ENCODE measurements around the gene C10orf67. TPM values are rescaled to one million over a fixed set of nuclear protein-coding genes. Genes with fewer than 3 reads are reported as not detected.

The C10orf67 gene
- polyA plus RNA-seq, 1 experiment: 0.15 TPM

DNA sequence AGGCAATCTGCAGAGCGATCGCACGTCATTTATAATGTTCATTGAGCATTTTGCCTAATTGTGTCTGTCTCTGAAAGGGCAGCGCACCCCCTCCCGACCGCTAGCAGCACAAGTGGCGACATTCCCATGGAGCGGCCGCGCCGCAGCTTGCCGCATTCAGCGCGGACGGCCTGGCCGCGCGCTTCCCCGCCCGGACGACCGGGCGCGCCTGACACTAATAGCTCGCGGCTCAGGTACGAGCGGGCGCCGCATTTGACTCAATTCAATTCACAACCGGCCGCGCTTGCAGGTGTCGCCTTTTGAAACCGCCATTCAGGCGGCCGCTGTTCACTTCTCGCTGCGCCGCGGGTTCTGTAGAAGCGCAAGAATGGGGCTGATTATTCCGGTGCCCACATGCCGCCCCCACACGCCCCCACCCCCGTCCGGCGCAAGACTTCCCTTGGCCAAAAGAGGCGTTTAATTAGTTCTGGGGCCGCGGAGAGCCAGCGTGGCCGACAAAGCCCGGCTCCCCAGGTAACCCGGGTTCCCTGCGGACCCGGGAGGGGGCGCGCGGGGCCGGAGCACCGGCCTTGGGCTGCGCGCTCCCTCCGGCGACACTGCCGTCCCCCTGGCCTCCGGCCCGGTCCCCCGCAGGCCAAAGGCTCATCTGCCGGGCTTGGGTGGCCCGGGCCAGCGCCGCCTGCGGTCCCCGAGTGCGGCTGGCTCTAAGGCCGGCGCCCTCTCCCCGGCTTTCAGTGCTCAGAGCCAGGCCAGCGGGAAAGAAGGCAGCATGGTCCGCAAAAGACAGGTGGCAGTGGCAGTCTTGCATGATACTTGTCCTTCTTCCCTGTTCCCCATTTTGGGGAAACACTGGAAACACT lies 171.2 kb downstream of the C10orf67 start:
- no peak for DNase-seq (ENCODE audit: low read depth)
- Histone ChIP-seq H3K36me3 (ENCODE audit: control insufficient read depth, insufficient read depth, low read length) (no peaks in the 10 kb centered on the region), H3K4me3 (ENCODE audit: low read depth, low read length) (no peak overlapping the region), H3K27me3 (ENCODE audit: control insufficient read depth, insufficient read depth, low read length) (peaks cover 22% of the 10 kb centered on the region)
- TF ChIP-seq, protein P1, sequence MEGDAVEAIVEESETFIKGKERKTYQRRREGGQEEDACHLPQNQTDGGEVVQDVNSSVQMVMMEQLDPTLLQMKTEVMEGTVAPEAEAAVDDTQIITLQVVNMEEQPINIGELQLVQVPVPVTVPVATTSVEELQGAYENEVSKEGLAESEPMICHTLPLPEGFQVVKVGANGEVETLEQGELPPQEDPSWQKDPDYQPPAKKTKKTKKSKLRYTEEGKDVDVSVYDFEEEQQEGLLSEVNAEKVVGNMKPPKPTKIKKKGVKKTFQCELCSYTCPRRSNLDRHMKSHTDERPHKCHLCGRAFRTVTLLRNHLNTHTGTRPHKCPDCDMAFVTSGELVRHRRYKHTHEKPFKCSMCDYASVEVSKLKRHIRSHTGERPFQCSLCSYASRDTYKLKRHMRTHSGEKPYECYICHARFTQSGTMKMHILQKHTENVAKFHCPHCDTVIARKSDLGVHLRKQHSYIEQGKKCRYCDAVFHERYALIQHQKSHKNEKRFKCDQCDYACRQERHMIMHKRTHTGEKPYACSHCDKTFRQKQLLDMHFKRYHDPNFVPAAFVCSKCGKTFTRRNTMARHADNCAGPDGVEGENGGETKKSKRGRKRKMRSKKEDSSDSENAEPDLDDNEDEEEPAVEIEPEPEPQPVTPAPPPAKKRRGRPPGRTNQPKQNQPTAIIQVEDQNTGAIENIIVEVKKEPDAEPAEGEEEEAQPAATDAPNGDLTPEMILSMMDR (IDR thresholded peaks at IDR 0.05; ENCODE audit: insufficient read depth, low read depth, low read length): no peak
- ChIA-PET POLR2A (no interaction called here), CTCF (interaction anchor here (1.3 kb wide), 1 partner anchor 15 kb away, joined by 6 read pairs; no protein-coding TSS in a partner anchor)

DNA sequence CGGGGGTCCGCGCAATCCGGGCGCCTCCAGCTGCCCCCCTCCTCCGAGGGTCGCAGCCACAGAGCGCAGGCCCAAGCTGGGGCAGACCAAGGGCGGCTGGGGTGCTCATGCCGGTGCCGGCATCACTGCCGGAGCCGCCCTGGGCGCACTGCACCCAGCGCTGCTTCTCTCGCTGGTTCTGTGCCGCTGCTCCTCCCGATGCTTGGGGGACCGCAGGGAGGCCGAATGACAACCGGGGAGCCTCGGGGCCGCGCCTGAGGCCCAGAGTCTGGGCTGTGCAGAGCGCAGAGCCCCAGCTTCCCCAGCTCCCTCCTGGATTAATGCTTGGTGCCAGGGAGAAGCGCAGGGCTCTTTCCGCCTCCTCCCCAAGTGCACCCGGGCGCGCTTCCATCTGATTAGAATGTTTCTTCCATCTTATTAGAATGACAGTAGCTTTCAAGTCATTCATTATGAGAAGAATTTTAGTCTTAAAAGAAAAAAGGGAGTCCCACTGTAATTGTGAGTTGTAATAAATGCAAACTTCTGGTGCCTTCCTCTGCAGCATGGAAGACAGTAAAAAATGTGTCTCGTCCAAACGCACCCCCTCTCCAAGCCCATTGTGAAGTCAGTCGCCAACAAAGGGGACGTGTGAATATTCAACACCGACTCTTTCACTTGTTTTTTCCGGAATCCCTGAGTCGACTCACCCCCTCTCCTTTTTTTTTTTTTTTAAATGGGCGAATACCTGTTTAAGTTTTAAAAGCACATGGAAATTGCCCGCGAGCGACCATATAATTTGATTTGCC lies 172.0 kb downstream of the C10orf67 start:
- ChIA-PET CTCF (interaction anchor here (1.3 kb wide), 1 partner anchor 15 kb away, joined by 6 read pairs; no protein-coding TSS in a partner anchor), POLR2A (no interaction called here)
- DNase-seq (ENCODE audit: low read depth): no peak
- H3K27me3 ChIP-seq (ENCODE audit: control insufficient read depth, insufficient read depth, low read length): peaks cover 22% of the 10 kb centered on the region
- TF ChIP-seq, protein P1 (IDR thresholded peaks at IDR 0.05; ENCODE audit: insufficient read depth, low read depth, low read length): no peak
- no peaks in the 10 kb centered on the region for H3K36me3 ChIP-seq (ENCODE audit: control insufficient read depth, insufficient read depth, low read length)
- H3K4me3 ChIP-seq (ENCODE audit: low read depth, low read length): no peak overlapping the region

DNA sequence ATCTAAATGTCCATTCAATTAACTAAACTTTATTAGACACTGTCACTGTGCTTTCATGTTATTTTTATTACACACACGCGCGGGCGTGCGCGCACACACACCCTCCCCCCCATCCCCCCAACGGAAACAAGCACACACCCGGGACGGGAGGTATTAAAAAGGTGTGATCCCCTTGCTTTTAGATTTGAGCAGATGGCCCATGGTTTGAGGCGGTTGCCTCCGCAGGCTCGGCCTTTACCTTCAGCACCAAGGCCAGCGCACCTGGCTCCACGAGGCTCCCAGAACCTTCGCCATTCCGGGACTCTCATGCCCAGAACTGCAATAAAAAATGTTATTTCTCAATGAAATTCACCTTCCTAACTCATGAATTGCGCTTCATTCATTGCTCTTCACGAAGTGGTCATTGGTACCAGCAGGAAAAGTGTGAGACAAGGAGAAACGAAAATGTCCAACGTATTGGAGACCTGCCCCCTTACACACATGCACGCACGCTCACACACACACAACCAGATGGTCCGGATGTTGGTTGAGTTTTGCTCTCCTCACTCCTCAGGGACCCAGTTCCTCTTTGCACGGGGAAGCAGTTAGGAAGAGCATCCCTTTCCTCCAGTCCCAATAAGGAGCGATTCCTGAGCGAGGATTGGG lies 173.2 kb downstream of the C10orf67 start:
- Histone ChIP-seq H3K4me3 (ENCODE audit: low read depth, low read length) (no peak overlapping the region), H3K36me3 (ENCODE audit: control insufficient read depth, insufficient read depth, low read length) (no peaks in the 10 kb centered on the region), H3K27me3 (ENCODE audit: control insufficient read depth, insufficient read depth, low read length) (peaks cover 21% of the 10 kb centered on the region)
- ChIA-PET CTCF (interaction anchor here (5.4 kb wide), 1 partner anchor 14 kb away, joined by 32 read pairs; no protein-coding TSS in a partner anchor), POLR2A (no interaction called here)
- no peak for DNase-seq (ENCODE audit: low read depth)
- TF ChIP-seq, protein P1 (IDR thresholded peaks at IDR 0.05; ENCODE audit: insufficient read depth, low read depth, low read length): no peak

DNA sequence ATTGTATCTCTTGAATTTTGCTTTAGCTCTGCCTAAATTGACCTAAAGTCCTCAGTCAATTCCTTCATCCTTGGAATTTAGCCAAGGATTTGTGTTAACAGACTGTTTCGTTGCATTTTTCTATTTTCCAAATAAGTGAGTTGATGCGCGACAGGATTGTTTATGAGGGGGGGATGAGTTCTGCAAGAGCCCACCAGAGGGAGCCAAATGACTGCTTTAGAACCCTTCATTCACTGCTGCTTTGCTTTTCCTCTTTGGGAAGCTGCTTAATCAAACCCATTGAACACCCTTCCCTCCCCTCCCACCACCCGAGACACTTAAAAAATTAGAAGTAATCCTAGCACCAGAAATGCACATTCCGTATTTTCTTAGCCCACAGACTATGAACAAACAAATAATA lies 186.2 kb downstream of the C10orf67 start:
- TF ChIP-seq, protein P1 (IDR thresholded peaks at IDR 0.05; ENCODE audit: insufficient read depth, low read depth, low read length): peak; percentile 89
- Histone ChIP-seq H3K36me3 (ENCODE audit: control insufficient read depth, insufficient read depth, low read length) (no peaks in the 10 kb centered on the region), H3K4me3 (ENCODE audit: low read depth, low read length) (no peak overlapping the region), H3K27me3 (ENCODE audit: control insufficient read depth, insufficient read depth, low read length) (peaks cover 2% of the 10 kb centered on the region; the same call in 1 of the 2 replicates)
- POLR2A ChIA-PET: no interaction called here
- DNase-seq (ENCODE audit: low read depth): no peak
- CTCF ChIA-PET: interaction anchor here (0.6 to 3.7 kb wide), 28 partner anchors 10 to 1401 kb away, joined by 3 to 32 read pairs (median 4); no protein-coding TSS in a partner anchor
